ENCODE results near the gene ABCC2.

DNA sequence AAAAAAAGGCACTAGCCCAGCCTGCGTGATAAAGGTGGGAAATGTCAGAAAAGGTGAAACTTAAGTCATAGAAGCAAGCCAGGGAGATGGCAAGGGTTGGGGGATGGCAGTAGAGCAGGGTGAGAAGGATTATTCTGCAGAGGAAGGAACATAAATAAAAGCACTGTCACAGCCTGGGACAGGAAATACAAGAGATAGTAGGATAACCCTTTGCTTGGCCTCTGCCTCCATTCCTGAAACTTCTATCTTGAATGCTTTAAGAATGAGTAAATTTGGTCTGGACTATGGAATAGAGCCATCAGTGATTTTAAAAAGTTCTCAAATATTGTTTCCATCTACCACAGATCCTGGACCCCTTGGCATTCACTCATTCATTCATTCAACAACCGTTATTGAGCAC lies 50.0 kb downstream of the ABCC2 start:
- TF ChIP-seq, protein P1, sequence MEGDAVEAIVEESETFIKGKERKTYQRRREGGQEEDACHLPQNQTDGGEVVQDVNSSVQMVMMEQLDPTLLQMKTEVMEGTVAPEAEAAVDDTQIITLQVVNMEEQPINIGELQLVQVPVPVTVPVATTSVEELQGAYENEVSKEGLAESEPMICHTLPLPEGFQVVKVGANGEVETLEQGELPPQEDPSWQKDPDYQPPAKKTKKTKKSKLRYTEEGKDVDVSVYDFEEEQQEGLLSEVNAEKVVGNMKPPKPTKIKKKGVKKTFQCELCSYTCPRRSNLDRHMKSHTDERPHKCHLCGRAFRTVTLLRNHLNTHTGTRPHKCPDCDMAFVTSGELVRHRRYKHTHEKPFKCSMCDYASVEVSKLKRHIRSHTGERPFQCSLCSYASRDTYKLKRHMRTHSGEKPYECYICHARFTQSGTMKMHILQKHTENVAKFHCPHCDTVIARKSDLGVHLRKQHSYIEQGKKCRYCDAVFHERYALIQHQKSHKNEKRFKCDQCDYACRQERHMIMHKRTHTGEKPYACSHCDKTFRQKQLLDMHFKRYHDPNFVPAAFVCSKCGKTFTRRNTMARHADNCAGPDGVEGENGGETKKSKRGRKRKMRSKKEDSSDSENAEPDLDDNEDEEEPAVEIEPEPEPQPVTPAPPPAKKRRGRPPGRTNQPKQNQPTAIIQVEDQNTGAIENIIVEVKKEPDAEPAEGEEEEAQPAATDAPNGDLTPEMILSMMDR (IDR thresholded peaks at IDR 0.05; ENCODE audit: low read length), result no peak
- no peak for TF ChIP-seq EZH2 (optimal IDR thresholded peaks at IDR 0.05; ENCODE audit: low read depth, low read length)

Measured in MM.1S (cell line).